CD14-positive monocyte (primary cell): ENCODE measurements around the gene DUS1L. TPM values are rescaled to one million over a fixed set of nuclear protein-coding genes. Genes with fewer than 3 reads are reported as not detected.

ENCODE experiments used
- DNase-seq, 3 donors: peaks; one replicate each; pipeline ENCODE4 v3.0.0-alpha.2; 2011 to 2022
- H2AFZ ChIP-seq: 2 replicates; pipeline ENCODE4 v1.6.0; 2012; ENCODE audit warnings: mild to moderate bottlenecking, low read depth, low read length, inconsistent platforms; ENCODE audit not compliant: insufficient read depth, poor library complexity, severe bottlenecking
- H3K27ac ChIP-seq, 2 donors: 1 replicate in 1 of 2; 2 replicates in 1 of 2; pipeline ENCODE4 v1.5.1; 2012 to 2013; ENCODE audit warnings: low read length in 2 of 2, control low read depth in 1 of 2, inconsistent platforms in 1 of 2, low read depth in 1 of 2, mild to moderate bottlenecking in 1 of 2
- H3K27me3 ChIP-seq, 2 donors: one replicate each; pipeline versions ENCODE4 v1.6.0 to v1.6.1; 2011 to 2013; ENCODE audit warnings: low read length in 2 of 2; ENCODE audit not compliant: control insufficient read depth in 2 of 2, insufficient read depth in 2 of 2
- H3K36me3 ChIP-seq, 2 donors: replicated peaks in 1 of 2; 1 replicate in 1 of 2; 2 replicates in 1 of 2; pipeline versions ENCODE4 v1.5.1 to v1.6.1; 2012 to 2013; ENCODE audit warnings: low read length in 2 of 2, control low read depth in 1 of 2, inconsistent platforms in 1 of 2, mild to moderate bottlenecking in 1 of 2; ENCODE audit not compliant: insufficient read depth in 2 of 2, control insufficient read depth in 1 of 2
- H3K4me1 ChIP-seq, 2 donors: 1 replicate in 1 of 2; 2 replicates in 1 of 2; pipeline versions ENCODE4 v1.5.1 to v1.6.1; 2012 to 2013; ENCODE audit warnings: low read length in 2 of 2, control low read depth in 1 of 2, inconsistent platforms in 1 of 2, mild to moderate bottlenecking in 1 of 2, moderate library complexity in 1 of 2; ENCODE audit not compliant: insufficient read depth in 2 of 2, control insufficient read depth in 1 of 2
- H3K4me2 ChIP-seq: replicated peaks from 2 replicates; pipeline ENCODE3; 2012; ENCODE audit warnings: low read length, moderate library complexity, mild to moderate bottlenecking; ENCODE audit not compliant: poor library complexity, severe bottlenecking; ENCODE audit errors: extremely low read depth
- H3K4me3 ChIP-seq, 3 experiments: fragments of 200-600 bp in 1 of 3; sonication (generic) in 1 of 3; replicated peaks in 1 of 3; 1 replicate in 2 of 3; 2 replicates in 1 of 3; pipeline ENCODE4 v1.5.1; 2011 to 2013; ENCODE audit warnings: low read length in 3 of 3, mild to moderate bottlenecking in 3 of 3, control low read depth in 2 of 3, low read depth in 2 of 3, inconsistent platforms in 1 of 3, moderate library complexity in 1 of 3
- H3K79me2 ChIP-seq: 2 replicates; pipeline ENCODE4 v1.6.0; 2012; ENCODE audit warnings: mild to moderate bottlenecking, control low read depth, inconsistent platforms, low read length, moderate library complexity; ENCODE audit not compliant: insufficient read depth
- H3K9ac ChIP-seq: 2 replicates; pipeline ENCODE4 v1.6.0; 2017; ENCODE audit warnings: low read length, mild to moderate bottlenecking; ENCODE audit not compliant: insufficient read depth, poor library complexity, severe bottlenecking
- H3K9me3 ChIP-seq, 2 donors: replicated peaks in 1 of 2; 1 replicate in 1 of 2; 2 replicates in 1 of 2; pipeline versions ENCODE4 v1.5.1 to v1.6.1; 2012 to 2013; ENCODE audit warnings: low read length in 2 of 2, control low read depth in 1 of 2; ENCODE audit not compliant: control insufficient read depth in 1 of 2, insufficient read depth in 1 of 2
- H4K20me1 ChIP-seq: 2 replicates; pipeline ENCODE4 v1.6.0; 2012; ENCODE audit warnings: mild to moderate bottlenecking, low read length, control low read depth, moderate library complexity; ENCODE audit not compliant: insufficient read depth
- H3K27ac Mint-ChIP-seq, 7 donors: one replicate each; pipeline ENCODE4 v1.8.0; 2020; ENCODE audit warnings: mild to moderate bottlenecking in 7 of 7, mixed read lengths in 7 of 7, moderate library complexity in 6 of 7, inconsistent platforms in 2 of 7
- H3K27me3 Mint-ChIP-seq, 3 donors: one replicate each; pipeline ENCODE4 v1.8.0; 2021 to 2022; ENCODE audit warnings: low read depth in 3 of 3, mild to moderate bottlenecking in 3 of 3, mixed read lengths in 3 of 3, moderate library complexity in 3 of 3, inconsistent platforms in 1 of 3
- H3K36me3 Mint-ChIP-seq, 2 donors: one replicate each; pipeline ENCODE4 v1.8.0; 2020; ENCODE audit warnings: mixed read lengths in 2 of 2, inconsistent platforms in 1 of 2, mild to moderate bottlenecking in 1 of 2
- H3K4me1 Mint-ChIP-seq: one replicate; pipeline ENCODE4 v1.8.0; 2020; ENCODE audit warnings: mild to moderate bottlenecking, mixed read lengths
- H3K4me3 Mint-ChIP-seq, 2 donors: one replicate each; pipeline ENCODE4 v1.8.0; 2020; ENCODE audit warnings: mild to moderate bottlenecking in 2 of 2, mixed read lengths in 2 of 2, moderate library complexity in 1 of 2
- H3K9me3 Mint-ChIP-seq, 7 donors: one replicate each; pipeline ENCODE4 v1.8.0; 2020 to 2022; ENCODE audit warnings: mixed read lengths in 7 of 7, mild to moderate bottlenecking in 6 of 7, moderate library complexity in 6 of 7, inconsistent platforms in 2 of 7
- CTCF ChIP-seq: fragments of 200-600 bp; IDR thresholded peaks from one replicate; pipeline ENCODE4 v1.8.0; 2022; ENCODE audit warnings: antibody characterized with exemption, mild to moderate bottlenecking
- WGBS: methylation state at CpG from one replicate; pipeline ENCODE4 v1.1.5; 2013; ENCODE audit warnings: missing lambda C conversion rate; ENCODE audit not compliant: insufficient coverage; 5-methylcytosine and 5-hydroxymethylcytosine counted together
- intact Hi-C, 2 donors: fragments of 100-400 bp; cut with micrococcal nuclease; formaldehyde crosslinking; loops; one replicate each; pipeline versions ENCODE4 v1.15.0 to v1.15.1; 2023
- polyA plus RNA-seq, 3 donors: library from polyadenylated mRNA; depleted of rRNA in 1 of 3; unstranded in 2 of 3; stranded (reverse) in 1 of 3; fragments of 300-500 nt in 2 of 3; fragments of >200 nt in 1 of 3; fragmentation: Illumina TruSeq in 2 of 3; gene quantifications; 1 replicate in 2 of 3; 2 replicates in 1 of 3; pipeline ENCODE4 v1.2.3, GENCODE V29; 2012 to 2021

DUS1L gene
- polyA plus RNA-seq, 3 donors: 23.9 to 175 (median 47.6) TPM

- Mint-ChIP-seq H3K36me3 (peaks cover 2 to 17% of the 10 kb centered on the region in 2 donors), H3K9me3 (no peaks in the 10 kb centered on the region), H3K4me1 (no peaks in the 10 kb centered on the region), H3K4me3 (no peak overlapping the region), H3K27me3 (peaks cover 2 to 3% (median 2%) of the 10 kb centered on the region in 3 donors), H3K27ac (no peak overlapping the region)
- H3K36me3 ChIP-seq: peaks cover 9 to 11% of the 10 kb centered on the region in 2 donors
- 97% methylated on average over 29 of the region's 39 CpGs for WGBS
- intact Hi-C loops: no loop called here
- no peak overlapping the region for H3K27ac ChIP-seq
- no peaks in the 10 kb centered on the region for H4K20me1 ChIP-seq
- H3K4me2 ChIP-seq: no peak overlapping the region
- H3K79me2 ChIP-seq: no peaks in the 10 kb centered on the region
- H3K27me3 ChIP-seq: no peaks in the 10 kb centered on the region
- no peak overlapping the region for H3K9ac ChIP-seq
- no peak overlapping the region for H2AFZ ChIP-seq
- no peaks in the 10 kb centered on the region for H3K9me3 ChIP-seq
- no peak for TF ChIP-seq CTCF
- DNase-seq: no peak
- no peaks in the 10 kb centered on the region for H3K4me1 ChIP-seq
- H3K4me3 ChIP-seq: no peak overlapping the region
Measured at GRCh38 chr17:82010575-82011525, 54.8 kb downstream of the DUS1L start.

- TF ChIP-seq CTCF: no peak
- H2AFZ ChIP-seq: no peak overlapping the region
- DNase-seq: no peak
- Mint-ChIP-seq H3K27ac (peak overlapping the region in 1 of 7 donors; percentile 35), H3K4me1 (no peaks in the 10 kb centered on the region), H3K9me3 (no peaks in the 10 kb centered on the region), H3K4me3 (no peak overlapping the region), H3K27me3 (peaks cover 2 to 4% (median 2%) of the 10 kb centered on the region in 3 donors), H3K36me3 (peaks cover 2 to 17% of the 10 kb centered on the region in 2 donors)
- peaks cover 2% of the 10 kb centered on the region for H4K20me1 ChIP-seq
- H3K27ac ChIP-seq: no peak overlapping the region
- no peaks in the 10 kb centered on the region for H3K4me1 ChIP-seq
- no peak overlapping the region for H3K9ac ChIP-seq
- H3K79me2 ChIP-seq: no peaks in the 10 kb centered on the region
- intact Hi-C loops: no loop called here
- H3K36me3 ChIP-seq: peaks cover 9 to 11% of the 10 kb centered on the region in 2 donors
- H3K27me3 ChIP-seq: no peaks in the 10 kb centered on the region
- no peaks in the 10 kb centered on the region for H3K9me3 ChIP-seq
- H3K4me3 ChIP-seq: no peak overlapping the region
- WGBS: 39% methylated on average over 8 of the region's 15 CpGs
- H3K4me2 ChIP-seq: no peak overlapping the region
Measured at GRCh38 chr17:82009413-82009812, 56.2 kb downstream of the DUS1L start.
